H1 (cell line): ENCODE results near the gene TMED9. TPM values are rescaled to one million over a fixed set of nuclear protein-coding genes. Genes with fewer than 3 reads are reported as not detected.
A peak's percentile ranks its signal among the peaks of the same experiment; 100 is the strongest.

Experiments used
- EZH2 ChIP-seq: fragments of 200-600 bp; sonication (generic); IDR thresholded peaks from 2 replicates; pipeline ENCODE4 v1.7.1; 2012; ENCODE audit warnings: low read depth, mild to moderate bottlenecking, moderate library complexity, low read length, inconsistent platforms; ENCODE audit not compliant: severe bottlenecking
- GTF2F1 ChIP-seq: IDR thresholded peaks from 2 replicates; pipeline ENCODE4 v1.6.1; 2012; ENCODE audit warnings: low read depth, low read length, improper control_type of control experiment, borderline replicate concordance
- KDM5A ChIP-seq: fragments of 200-600 bp; IDR thresholded peaks from 2 replicates; pipeline ENCODE4 v1.7.1; 2012; ENCODE audit warnings: mild to moderate bottlenecking, low read length, inconsistent platforms, mixed read lengths
- RAD21 ChIP-seq, 2 experiments: IDR thresholded peaks in 1 of 2; conservative IDR thresholded peaks in 1 of 2; 2 replicates each; pipeline ENCODE4 v1.6.1; 2011; ENCODE audit warnings: low read depth in 2 of 2, low read length in 2 of 2, improper control_type of control experiment in 1 of 2, inconsistent platforms in 1 of 2, mild to moderate bottlenecking in 1 of 2, moderate library complexity in 1 of 2
- RFX5 ChIP-seq: IDR thresholded peaks from 2 replicates; pipeline ENCODE4 v1.6.1; 2011; ENCODE audit warnings: low read depth, low read length, improper control_type of control experiment, borderline replicate concordance
- SIRT6 ChIP-seq: IDR thresholded peaks from one replicate; pipeline ENCODE4 v1.7.1; 2012; ENCODE audit warnings: low read length, inconsistent platforms
- SUZ12 ChIP-seq: fragments of 200-600 bp; sonication (generic); IDR thresholded peaks from 2 replicates; pipeline ENCODE4 v1.6.1; 2012; ENCODE audit warnings: mild to moderate bottlenecking, inconsistent platforms, low read length, moderate library complexity, mixed read lengths
- TAF1 ChIP-seq: IDR thresholded peaks from 2 replicates; pipeline ENCODE4 v1.6.1; 2011; ENCODE audit warnings: mild to moderate bottlenecking, low read depth, low read length
- TBP ChIP-seq: IDR thresholded peaks from 2 replicates; pipeline ENCODE4 v1.6.1; 2011; ENCODE audit warnings: low read depth, low read length, improper control_type of control experiment
- polyA plus RNA-seq, 7 experiments: library from polyadenylated mRNA; depleted of rRNA in 3 of 7; stranded (reverse) in 5 of 7; unstranded in 2 of 7; fragments of >200 nt in 5 of 7; fragments of 200-250 nt in 2 of 7; gene quantifications; 1 replicate in 5 of 7; 2 replicates in 1 of 7; 4 replicates in 1 of 7; pipeline versions ENCODE4 v1.2.1 to v1.2.3, GENCODE V29; 2011 to 2013; ENCODE audit warnings: missing spikeins in 2 of 7, mixed read lengths in 2 of 7
- total RNA-seq: library from RNA; stranded (reverse); fragmentation: NEBNext Ultra II Directional; extraction: Animal tissue kit (Norgen Biotek cat#: 25700); gene quantifications from 2 replicates; pipeline ENCODE4 v1.2.1, GENCODE V29; 2021
- TF ChIP-seq, protein P1 (sequence below): IDR thresholded peaks from 2 replicates; pipeline ENCODE4 v1.6.1; 2011; ENCODE audit warnings: low read depth, mild to moderate bottlenecking, low read length; ENCODE audit not compliant: insufficient read depth
- TF ChIP-seq, protein P2 (sequence below): IDR thresholded peaks from 2 replicates; pipeline ENCODE4 v1.6.1; 2011; ENCODE audit warnings: low read length, improper control_type of control experiment

Gene TMED9
- total and polyA plus RNA-seq, 2 of the 8 experiments (the other 6 are each of a cell fraction or from before 2014, with no cell fraction given) = 130 to 160 TPM

DNA sequence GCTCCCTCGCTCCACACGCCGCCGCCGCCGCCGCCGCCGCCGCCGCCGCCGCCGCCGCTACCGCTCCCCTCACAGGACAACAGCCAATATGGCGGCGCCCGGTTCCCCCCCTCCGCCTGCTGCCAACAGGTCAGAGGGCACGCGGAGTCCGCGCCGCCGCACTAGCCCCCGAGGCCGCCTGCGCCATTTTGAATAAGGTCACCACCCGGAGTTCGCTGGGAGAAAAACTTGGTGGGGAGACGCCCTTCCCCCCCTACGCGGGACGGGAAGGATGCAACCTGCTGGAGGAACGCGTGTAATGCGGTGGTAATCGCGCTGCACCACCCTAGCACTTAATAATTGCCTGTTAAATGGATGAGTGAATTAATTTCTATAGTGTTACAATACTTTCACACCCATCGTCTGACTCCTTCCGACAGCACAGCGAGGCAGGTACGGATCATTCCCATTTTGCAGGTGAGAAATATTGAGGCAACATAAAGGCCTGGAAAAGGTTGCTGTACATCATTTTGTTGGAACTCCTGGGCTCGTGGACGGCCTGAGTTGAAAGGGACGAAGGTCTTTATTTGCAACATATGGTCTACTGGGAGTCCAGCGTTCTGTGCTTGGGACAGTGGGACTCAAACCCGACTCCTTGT lies 37.4 kb upstream of the TMED9 start, which contains the start of gene FAM193B (continued):
- TF ChIP-seq RAD21 (IDR thresholded peaks at IDR 0.05 in 1 of 2, conservative IDR thresholded peaks at IDR 0.05 in 1 of 2; ENCODE audit: low read depth in 2 of 2, low read length in 2 of 2) (no peak), TAF1 (peak; percentile 57; the same call in 1 of the 2 replicates), TBP (peak; percentile 38; the same call in 1 of the 2 replicates), EZH2 (no peak), RFX5 (no peak), SIRT6 (no peak), GTF2F1 (no peak), KDM5A (no peak), SUZ12 (no peak)
- TF ChIP-seq, protein P1, sequence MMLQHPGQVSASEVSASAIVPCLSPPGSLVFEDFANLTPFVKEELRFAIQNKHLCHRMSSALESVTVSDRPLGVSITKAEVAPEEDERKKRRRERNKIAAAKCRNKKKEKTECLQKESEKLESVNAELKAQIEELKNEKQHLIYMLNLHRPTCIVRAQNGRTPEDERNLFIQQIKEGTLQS = no peak; the same call in 1 of the 2 replicates
- TF ChIP-seq, protein P2, sequence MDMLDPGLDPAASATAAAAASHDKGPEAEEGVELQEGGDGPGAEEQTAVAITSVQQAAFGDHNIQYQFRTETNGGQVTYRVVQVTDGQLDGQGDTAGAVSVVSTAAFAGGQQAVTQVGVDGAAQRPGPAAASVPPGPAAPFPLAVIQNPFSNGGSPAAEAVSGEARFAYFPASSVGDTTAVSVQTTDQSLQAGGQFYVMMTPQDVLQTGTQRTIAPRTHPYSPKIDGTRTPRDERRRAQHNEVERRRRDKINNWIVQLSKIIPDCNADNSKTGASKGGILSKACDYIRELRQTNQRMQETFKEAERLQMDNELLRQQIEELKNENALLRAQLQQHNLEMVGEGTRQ = no peak
